GM21423 (cell line): ENCODE results near the gene GABRA5.
"Not testable (repeated sequence)": the region's sequence is repeated elsewhere in the genome, so short reads cannot be mapped to it uniquely, and the experiment has no call there.

Experiments used
- ATAC-seq: cut with Tn5 transposase; IDR thresholded peaks from one replicate; pipeline ENCODE4 v1.9.1; 2021; ENCODE audit warnings: mild to moderate bottlenecking, moderate library complexity; ENCODE audit not compliant: unreplicated experiment

The GABRA5 gene

GRCh38 chr15:26875476-26875850 lies 8.6 kb downstream of the GABRA5 start:
- ATAC-seq, result no peak

- no peak for ATAC-seq
Observed at GRCh38 chr15:26877831-26878230, 11.0 kb downstream of the GABRA5 start.

GRCh38 chr15:26879706-26880105 lies 12.8 kb downstream of the GABRA5 start:
- ATAC-seq, result no peak

GRCh38 chr15:26882112-26882511 lies 15.2 kb downstream of the GABRA5 start:
- ATAC-seq, result no peak

GRCh38 chr15:26882616-26883365 lies 15.9 kb downstream of the GABRA5 start:
- ATAC-seq, result no peak

- no peak for ATAC-seq
Observed at GRCh38 chr15:26883466-26883865, 16.6 kb downstream of the GABRA5 start.

- no peak for ATAC-seq
Observed at GRCh38 chr15:26886566-26886965, 19.7 kb downstream of the GABRA5 start.

GRCh38 chr15:26887926-26888666 lies 21.2 kb downstream of the GABRA5 start:
- no peak for ATAC-seq

- ATAC-seq, result no peak
Observed at GRCh38 chr15:26888761-26889160, 21.9 kb downstream of the GABRA5 start.

GRCh38 chr15:26889298-26889898 lies 22.5 kb downstream of the GABRA5 start:
- ATAC-seq, result no peak

- no peak for ATAC-seq
Observed at GRCh38 chr15:26890451-26890850, 23.6 kb downstream of the GABRA5 start.

- ATAC-seq, result no peak
Observed at GRCh38 chr15:26890988-26891387, 24.1 kb downstream of the GABRA5 start.

- ATAC-seq, result no peak
Observed at GRCh38 chr15:26891448-26892181, 24.8 kb downstream of the GABRA5 start.

- ATAC-seq, result no peak
Observed at GRCh38 chr15:26892182-26892518, 25.3 kb downstream of the GABRA5 start.

- no peak for ATAC-seq
Observed at GRCh38 chr15:26892678-26893077, 25.8 kb downstream of the GABRA5 start.

- ATAC-seq, result no peak
Observed at GRCh38 chr15:26893351-26894065, 26.6 kb downstream of the GABRA5 start.

- no peak for ATAC-seq
Observed at GRCh38 chr15:26894181-26894580, 27.3 kb downstream of the GABRA5 start.

GRCh38 chr15:26895346-26895745 lies 28.5 kb downstream of the GABRA5 start:
- not testable (repeated sequence) for ATAC-seq

- no peak for ATAC-seq
Observed at GRCh38 chr15:26899658-26900057, 32.8 kb downstream of the GABRA5 start.

- no peak for ATAC-seq
Observed at GRCh38 chr15:26901041-26901440, 34.2 kb downstream of the GABRA5 start.

- ATAC-seq, result no peak
Observed at GRCh38 chr15:26910715-26911114, 43.9 kb downstream of the GABRA5 start.
